Measurements from ENCODE around the gene P2RX2. TPM values are rescaled to one million over a fixed set of nuclear protein-coding genes. Genes with fewer than 3 reads are reported as not detected.

The P2RX2 gene
- total and polyA plus RNA-seq, 4 donors = not detected

DNA sequence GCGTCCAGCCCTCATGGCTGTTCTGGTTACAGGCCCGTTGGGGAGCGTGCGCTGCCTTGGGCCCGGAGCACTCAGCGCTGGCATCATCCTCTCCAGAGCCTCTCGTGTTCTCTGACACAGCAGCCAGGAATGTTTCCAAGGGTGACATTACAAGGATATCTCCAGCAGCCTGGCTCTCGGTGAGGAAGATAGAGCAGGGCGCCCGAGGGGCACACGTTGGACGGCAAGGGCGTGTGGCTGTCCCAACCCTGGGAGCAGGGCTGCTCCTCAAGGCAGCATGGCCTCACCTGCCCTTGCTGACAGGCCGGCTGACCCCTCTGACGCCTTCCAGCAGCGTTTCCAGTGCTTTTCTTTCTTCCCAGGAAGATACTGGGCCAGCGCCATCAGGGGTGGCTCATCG is 22.6 kb upstream of the P2RX2 start:
- Histone ChIP-seq H3K4me1 (ENCODE audit: control insufficient read depth in 4 of 4, insufficient read depth in 4 of 4, low read length in 3 of 4) (peaks cover 0 to 19% (median 10%) of the 10 kb centered on the region in 4 donors), H3K9ac (ENCODE audit: low read depth in 1 of 2, low read length in 2 of 2) (no peak overlapping the region), H3K27me3 (ENCODE audit: control insufficient read depth in 4 of 4, insufficient read depth in 4 of 4, low read length in 3 of 4) (no peaks in the 10 kb centered on the region), H3K9me3 (ENCODE audit: control insufficient read depth in 4 of 4, low read length in 3 of 4) (no peaks in the 10 kb centered on the region), H3K4me3 (ENCODE audit: low read depth in 1 of 3, low read length in 3 of 3) (no peak overlapping the region), H3K27ac (ENCODE audit: low read depth in 1 of 2, low read length in 2 of 2) (no peak overlapping the region), H3K36me3 (ENCODE audit: control insufficient read depth in 4 of 4, insufficient read depth in 3 of 4, low read depth in 1 of 4, low read length in 3 of 4) (no peaks in the 10 kb centered on the region)
- TF ChIP-seq, protein P1, sequence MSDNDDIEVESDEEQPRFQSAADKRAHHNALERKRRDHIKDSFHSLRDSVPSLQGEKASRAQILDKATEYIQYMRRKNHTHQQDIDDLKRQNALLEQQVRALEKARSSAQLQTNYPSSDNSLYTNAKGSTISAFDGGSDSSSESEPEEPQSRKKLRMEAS (IDR thresholded peaks at IDR 0.05) = no peak
- TF ChIP-seq GABPA (IDR thresholded peaks at IDR 0.05 in 1 of 2, conservative IDR thresholded peaks at IDR 0.05 in 1 of 2) = no peak
- no peak for TF ChIP-seq HNF4A (conservative IDR thresholded peaks at IDR 0.05)
- no peak for TF ChIP-seq FOXA2 (IDR thresholded peaks at IDR 0.05)
- TF ChIP-seq SP1 (IDR thresholded peaks at IDR 0.05) = no peak
- TF ChIP-seq NR2F2 (IDR thresholded peaks at IDR 0.05) = no peak
- TF ChIP-seq EGR1 (IDR thresholded peaks at IDR 0.05; ENCODE audit: low read depth in 2 of 2) = no peak
- TF ChIP-seq, protein P2, sequence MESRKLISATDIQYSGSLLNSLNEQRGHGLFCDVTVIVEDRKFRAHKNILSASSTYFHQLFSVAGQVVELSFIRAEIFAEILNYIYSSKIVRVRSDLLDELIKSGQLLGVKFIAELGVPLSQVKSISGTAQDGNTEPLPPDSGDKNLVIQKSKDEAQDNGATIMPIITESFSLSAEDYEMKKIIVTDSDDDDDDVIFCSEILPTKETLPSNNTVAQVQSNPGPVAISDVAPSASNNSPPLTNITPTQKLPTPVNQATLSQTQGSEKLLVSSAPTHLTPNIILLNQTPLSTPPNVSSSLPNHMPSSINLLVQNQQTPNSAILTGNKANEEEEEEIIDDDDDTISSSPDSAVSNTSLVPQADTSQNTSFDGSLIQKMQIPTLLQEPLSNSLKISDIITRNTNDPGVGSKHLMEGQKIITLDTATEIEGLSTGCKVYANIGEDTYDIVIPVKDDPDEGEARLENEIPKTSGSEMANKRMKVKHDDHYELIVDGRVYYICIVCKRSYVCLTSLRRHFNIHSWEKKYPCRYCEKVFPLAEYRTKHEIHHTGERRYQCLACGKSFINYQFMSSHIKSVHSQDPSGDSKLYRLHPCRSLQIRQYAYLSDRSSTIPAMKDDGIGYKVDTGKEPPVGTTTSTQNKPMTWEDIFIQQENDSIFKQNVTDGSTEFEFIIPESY (IDR thresholded peaks at IDR 0.05) = no peak
- TF ChIP-seq RXRA (IDR thresholded peaks at IDR 0.05) = no peak
- TF ChIP-seq, protein P3, sequence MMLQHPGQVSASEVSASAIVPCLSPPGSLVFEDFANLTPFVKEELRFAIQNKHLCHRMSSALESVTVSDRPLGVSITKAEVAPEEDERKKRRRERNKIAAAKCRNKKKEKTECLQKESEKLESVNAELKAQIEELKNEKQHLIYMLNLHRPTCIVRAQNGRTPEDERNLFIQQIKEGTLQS (IDR thresholded peaks at IDR 0.05) = no peak
- TF ChIP-seq HNF4G (IDR thresholded peaks at IDR 0.05) = no peak
- no peak for TF ChIP-seq JUND (IDR thresholded peaks at IDR 0.05)
- no peak for TF ChIP-seq YY1 (IDR thresholded peaks at IDR 0.05)
- TF ChIP-seq, protein P4, sequence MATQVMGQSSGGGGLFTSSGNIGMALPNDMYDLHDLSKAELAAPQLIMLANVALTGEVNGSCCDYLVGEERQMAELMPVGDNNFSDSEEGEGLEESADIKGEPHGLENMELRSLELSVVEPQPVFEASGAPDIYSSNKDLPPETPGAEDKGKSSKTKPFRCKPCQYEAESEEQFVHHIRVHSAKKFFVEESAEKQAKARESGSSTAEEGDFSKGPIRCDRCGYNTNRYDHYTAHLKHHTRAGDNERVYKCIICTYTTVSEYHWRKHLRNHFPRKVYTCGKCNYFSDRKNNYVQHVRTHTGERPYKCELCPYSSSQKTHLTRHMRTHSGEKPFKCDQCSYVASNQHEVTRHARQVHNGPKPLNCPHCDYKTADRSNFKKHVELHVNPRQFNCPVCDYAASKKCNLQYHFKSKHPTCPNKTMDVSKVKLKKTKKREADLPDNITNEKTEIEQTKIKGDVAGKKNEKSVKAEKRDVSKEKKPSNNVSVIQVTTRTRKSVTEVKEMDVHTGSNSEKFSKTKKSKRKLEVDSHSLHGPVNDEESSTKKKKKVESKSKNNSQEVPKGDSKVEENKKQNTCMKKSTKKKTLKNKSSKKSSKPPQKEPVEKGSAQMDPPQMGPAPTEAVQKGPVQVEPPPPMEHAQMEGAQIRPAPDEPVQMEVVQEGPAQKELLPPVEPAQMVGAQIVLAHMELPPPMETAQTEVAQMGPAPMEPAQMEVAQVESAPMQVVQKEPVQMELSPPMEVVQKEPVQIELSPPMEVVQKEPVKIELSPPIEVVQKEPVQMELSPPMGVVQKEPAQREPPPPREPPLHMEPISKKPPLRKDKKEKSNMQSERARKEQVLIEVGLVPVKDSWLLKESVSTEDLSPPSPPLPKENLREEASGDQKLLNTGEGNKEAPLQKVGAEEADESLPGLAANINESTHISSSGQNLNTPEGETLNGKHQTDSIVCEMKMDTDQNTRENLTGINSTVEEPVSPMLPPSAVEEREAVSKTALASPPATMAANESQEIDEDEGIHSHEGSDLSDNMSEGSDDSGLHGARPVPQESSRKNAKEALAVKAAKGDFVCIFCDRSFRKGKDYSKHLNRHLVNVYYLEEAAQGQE (IDR thresholded peaks at IDR 0.05) = no peak
- TF ChIP-seq RAD21 (IDR thresholded peaks at IDR 0.05) = no peak
- TF ChIP-seq, protein P5, sequence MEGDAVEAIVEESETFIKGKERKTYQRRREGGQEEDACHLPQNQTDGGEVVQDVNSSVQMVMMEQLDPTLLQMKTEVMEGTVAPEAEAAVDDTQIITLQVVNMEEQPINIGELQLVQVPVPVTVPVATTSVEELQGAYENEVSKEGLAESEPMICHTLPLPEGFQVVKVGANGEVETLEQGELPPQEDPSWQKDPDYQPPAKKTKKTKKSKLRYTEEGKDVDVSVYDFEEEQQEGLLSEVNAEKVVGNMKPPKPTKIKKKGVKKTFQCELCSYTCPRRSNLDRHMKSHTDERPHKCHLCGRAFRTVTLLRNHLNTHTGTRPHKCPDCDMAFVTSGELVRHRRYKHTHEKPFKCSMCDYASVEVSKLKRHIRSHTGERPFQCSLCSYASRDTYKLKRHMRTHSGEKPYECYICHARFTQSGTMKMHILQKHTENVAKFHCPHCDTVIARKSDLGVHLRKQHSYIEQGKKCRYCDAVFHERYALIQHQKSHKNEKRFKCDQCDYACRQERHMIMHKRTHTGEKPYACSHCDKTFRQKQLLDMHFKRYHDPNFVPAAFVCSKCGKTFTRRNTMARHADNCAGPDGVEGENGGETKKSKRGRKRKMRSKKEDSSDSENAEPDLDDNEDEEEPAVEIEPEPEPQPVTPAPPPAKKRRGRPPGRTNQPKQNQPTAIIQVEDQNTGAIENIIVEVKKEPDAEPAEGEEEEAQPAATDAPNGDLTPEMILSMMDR (IDR thresholded peaks at IDR 0.05; ENCODE audit: low read depth, low read length, missing input control) = no peak
- no peak for TF ChIP-seq TAF1 (conservative IDR thresholded peaks at IDR 0.05)
- no peak for DNase-seq (ENCODE audit: low spot score)
- WGBS = 85% methylated on average over 18 of the region's 18 CpGs

Measured in liver (tissue), 9 donors.